HT-29 (cell line): ENCODE measurements around the gene DHRS1. TPM values are rescaled to one million over a fixed set of nuclear protein-coding genes. Genes with fewer than 3 reads are reported as not detected.
"Not testable (repeated sequence)": the region's sequence is repeated elsewhere in the genome, so short reads cannot be mapped to it uniquely, and the experiment has no call there.

Source experiments
- DNase-seq: peaks from one replicate; pipeline ENCODE4 v3.0.0-alpha.2; 2015; ENCODE audit warnings: low spot score
- total RNA-seq: library from RNA; depleted of rRNA; stranded (reverse); fragments of >200 nt; shearing (Covaris generic); gene quantifications from 2 replicates; pipeline ENCODE4 v1.2.3, GENCODE V29; 2014; rRNA removed

Gene DHRS1
- total RNA-seq, 1 experiment from 2014 or later: 19.7 TPM

DNA sequence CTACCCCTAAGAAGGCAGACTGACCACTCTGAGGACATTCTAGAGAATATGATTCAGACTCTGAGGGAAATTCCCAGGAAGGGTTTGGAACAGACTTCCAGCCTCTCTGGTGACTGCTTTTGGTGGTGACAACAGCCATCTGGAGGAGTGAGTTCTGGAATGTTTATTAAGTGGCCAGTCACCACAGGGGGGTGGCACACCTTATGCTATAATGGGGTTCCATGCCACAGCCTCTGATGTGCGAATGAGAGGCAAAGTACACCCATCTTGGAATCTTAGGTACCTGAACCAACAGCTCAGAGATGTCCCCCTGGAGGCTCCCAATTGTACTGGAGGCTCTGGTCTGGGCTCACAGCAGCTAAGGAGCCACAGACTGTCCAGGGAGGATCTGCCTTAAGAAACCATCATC is 47.7 kb downstream of the DHRS1 start:
- no peak for DNase-seq

DNA sequence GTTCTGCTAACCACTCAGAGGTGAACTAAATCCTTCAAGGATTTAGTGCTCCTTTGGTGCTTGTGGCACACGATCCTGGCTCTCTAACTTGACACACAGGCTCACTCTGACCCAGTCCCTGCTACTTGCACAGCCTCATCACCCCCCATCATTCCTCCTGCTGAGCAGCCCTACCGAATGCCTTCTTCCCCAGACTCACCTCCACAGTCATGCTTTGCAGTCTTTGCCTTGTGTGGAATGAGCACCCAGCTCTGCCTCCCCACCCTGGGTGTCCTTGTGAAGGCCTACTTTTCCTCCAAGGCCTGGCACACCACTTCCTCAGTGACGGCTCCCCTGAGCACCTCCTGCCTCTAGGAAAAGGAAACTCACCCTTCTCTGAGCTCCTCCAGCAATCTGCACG is 49.2 kb downstream of the DHRS1 start:
- DNase-seq: no peak

DNA sequence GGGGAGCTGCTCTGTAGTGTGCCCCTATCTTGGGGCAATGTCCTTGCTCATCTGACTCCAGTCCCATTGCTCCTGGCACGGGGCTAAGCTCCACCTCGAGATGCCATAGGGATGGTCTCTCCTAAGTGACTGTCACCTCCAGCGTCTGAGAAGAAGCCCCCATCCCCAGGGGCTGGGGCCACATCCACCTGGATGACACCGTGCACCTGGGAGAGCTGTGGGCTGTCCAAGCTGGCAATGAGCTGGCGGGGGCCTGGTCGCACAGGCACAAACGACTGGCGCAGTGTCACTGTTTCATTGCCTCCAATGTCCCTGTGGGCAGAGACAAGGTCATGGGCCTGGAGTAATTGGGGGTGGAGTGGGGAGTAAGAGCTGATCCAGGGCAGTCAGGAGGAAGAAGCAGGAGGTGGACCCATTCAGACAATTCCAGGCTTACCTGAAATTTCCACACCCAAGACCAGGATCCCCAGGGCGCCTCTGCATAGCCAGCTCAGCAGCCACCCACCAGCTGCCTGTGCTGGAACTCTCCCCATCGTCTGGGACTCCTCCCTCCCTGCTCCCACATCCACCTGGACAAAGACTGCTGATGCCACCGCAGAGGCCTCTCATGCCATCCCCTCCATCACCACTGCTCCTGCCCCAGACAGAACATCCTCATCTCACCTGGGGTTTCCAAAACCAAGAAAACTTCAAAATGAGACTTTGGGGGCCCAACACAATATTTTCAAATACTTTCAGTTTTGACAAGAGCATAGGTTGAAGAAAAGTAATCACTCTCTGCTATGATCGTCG is 50.2 kb downstream of the DHRS1 start:
- DNase-seq: no peak

DNA sequence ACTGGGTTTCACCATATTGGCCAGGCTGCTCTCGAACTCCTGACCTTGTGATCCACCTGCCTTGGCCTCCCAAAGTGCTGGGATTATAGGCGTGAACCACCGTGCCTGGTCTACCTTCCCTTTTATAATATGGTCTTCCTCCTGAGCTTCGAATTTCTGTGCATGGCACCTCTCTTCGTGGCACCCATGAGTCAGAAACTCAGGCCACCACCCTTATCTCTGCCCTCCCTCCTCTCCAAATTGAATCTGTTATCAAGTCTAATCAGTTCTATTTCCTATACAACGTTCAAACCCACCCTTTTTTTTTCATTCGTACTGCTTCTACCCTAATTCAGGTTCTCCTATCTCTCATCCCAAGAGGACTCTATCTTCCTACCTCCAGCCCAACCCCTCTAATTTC is 52.2 kb downstream of the DHRS1 start:
- no peak for DNase-seq

DNA sequence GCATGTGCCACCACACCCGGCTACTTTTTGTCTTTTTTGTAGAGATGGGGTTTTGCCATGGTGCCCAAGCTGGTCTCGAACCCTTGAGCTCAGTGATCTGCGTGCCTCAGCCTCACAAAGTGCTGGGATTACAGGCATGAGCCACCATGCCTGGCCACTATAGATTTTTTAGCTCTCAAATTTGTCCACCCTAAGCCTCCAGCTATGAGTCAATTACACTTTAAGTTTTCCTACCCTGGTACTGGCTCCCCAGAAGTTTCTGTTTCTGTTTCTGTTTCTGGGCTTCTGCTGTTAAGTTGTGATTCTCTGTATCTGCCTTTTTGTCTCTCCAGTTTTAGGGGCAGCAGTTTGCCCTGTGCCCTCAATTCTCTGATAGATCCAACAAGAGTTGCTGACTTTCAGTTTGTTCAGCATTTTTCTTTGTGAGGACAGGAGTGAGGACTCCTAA is 52.8 kb downstream of the DHRS1 start:
- DNase-seq: no peak

DNA sequence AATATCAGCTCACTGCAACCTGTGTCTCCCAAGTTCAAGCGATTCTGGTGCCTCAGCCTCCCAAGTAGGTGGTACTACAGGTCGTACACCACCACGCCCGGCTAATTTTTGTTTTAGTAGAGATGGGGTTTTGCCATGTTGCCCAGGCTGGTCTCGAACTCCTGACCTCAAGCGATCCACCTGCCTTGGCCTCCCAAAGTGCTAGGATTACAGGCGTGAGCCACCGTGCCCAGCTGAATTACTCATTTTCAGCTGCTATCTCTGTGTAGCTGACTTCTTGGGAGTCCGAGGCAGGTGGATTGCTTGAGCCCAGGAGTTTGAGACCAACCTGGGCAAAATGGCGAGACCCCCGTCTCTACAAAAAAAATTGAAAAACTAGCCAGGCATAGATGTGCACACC is 54.2 kb downstream of the DHRS1 start:
- DNase-seq: not testable (repeated sequence)

DNA sequence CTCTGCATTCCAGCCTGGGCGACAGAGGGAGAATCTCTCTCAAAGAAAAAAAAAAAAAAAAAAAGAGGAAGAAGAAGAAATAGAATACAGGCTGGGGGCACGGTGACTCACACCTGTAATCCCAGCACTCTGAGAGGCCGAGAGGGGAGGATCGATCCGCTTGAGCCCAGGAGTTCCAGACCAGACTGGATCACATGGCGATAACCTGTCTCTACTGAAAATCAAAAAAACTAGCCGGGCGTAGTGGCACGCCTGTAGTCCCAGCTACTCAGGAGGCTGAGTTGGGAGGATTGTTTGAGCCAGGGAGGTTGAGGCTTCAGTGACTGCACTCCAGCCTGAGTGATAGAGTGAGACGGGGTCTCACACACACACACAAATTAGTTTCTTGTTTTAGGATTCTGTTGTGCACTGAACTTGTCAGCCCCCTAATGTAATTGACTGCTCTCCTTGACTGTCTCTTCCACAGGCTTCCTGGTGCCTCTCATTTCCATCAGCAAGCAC is 56.2 kb downstream of the DHRS1 start:
- DNase-seq: no peak

DNA sequence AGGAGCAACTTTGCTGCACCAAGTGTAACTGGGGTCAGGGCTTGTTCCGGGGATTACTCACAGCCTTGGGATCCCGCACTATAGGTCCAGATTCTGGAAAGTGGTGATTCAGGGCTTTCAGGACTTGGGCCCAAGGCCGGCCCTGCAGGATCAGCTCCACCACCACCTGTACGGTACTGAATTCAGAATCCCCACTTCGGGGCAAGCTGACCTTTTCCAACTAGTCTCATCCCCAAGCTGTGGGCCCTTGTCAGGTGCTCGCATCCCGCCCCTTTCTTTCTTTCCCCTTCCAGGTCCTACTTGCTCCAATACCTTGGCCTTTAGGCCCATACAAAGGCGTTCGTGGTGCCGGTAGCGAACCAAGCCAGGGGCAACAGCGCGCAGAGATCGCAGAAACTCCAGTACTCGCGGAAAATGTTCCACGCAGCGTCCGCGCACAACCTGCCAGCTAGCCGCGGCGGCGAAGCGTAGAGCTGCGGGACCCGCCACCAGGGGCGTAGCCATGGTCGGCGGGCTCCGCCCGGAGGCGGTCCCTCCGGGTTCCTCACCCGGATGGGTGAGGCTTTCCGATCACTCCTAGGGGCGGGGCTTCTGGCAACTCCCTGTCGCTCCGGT is 57.6 kb downstream of the DHRS1 start:
- peak; percentile 85 for DNase-seq

Other genes starting within 250 kb of the DHRS1 start
- 1.1 TPM in 2 replicates for gene CARMIL3, start 247.8 kb downstream of the DHRS1 start, total RNA-seq
- gene CPNE6, start 228.2 kb downstream of the DHRS1 start, total RNA-seq: not detected in 2 replicates
- gene PCK2, start 205.5 kb downstream of the DHRS1 start, total RNA-seq: 30.5 and 36.1 TPM in 2 replicates
- gene DCAF11, start 185.0 kb downstream of the DHRS1 start, total RNA-seq: 75.8 and 81.2 TPM in 2 replicates
- 4.5 and 6.5 TPM in 2 replicates for gene NRL, start 184.8 kb downstream of the DHRS1 start, total RNA-seq
- 0.13 and 0.74 TPM in 2 replicates for gene FITM1, start 169.1 kb downstream of the DHRS1 start, total RNA-seq
- gene PSME1, start 163.6 kb downstream of the DHRS1 start, total RNA-seq: 164 and 172 TPM in 2 replicates
- 52.4 and 63.9 TPM in 2 replicates for gene EMC9, start 158.2 kb downstream of the DHRS1 start, total RNA-seq
- gene PSME2, start 153.2 kb downstream of the DHRS1 start, total RNA-seq: 175 and 210 TPM in 2 replicates
- 62.3 and 67.8 TPM in 2 replicates for gene RNF31, start 152.3 kb downstream of the DHRS1 start, total RNA-seq
- 49.6 and 69.8 TPM in 2 replicates for gene IRF9, start 138.5 kb downstream of the DHRS1 start, total RNA-seq
- 3.4 and 14.0 TPM in 2 replicates for gene REC8, start 127.7 kb downstream of the DHRS1 start, total RNA-seq
- gene IPO4, start 111.0 kb downstream of the DHRS1 start, total RNA-seq: 110 and 182 TPM in 2 replicates
- 41.4 and 44.4 TPM in 2 replicates for gene TM9SF1, start 104.3 kb downstream of the DHRS1 start, total RNA-seq
- gene TSSK4, start 94.1 kb downstream of the DHRS1 start, total RNA-seq: not detected in 2 replicates
- 18.8 and 26.4 TPM in 2 replicates for gene CHMP4A, start 86.3 kb downstream of the DHRS1 start, total RNA-seq
- gene MDP1, start 83.7 kb downstream of the DHRS1 start, total RNA-seq: 9.8 and 16.3 TPM in 2 replicates
- gene NEDD8, start 67.4 kb downstream of the DHRS1 start, total RNA-seq: 104 and 143 TPM in 2 replicates
- 37.3 and 40.6 TPM in 2 replicates for gene GMPR2, start 66.9 kb downstream of the DHRS1 start, total RNA-seq
- 29.1 and 35.9 TPM in 2 replicates for gene TINF2, start 57.2 kb downstream of the DHRS1 start, total RNA-seq
- gene TGM1, start 36.6 kb downstream of the DHRS1 start, total RNA-seq: 2.2 and 2.8 TPM in 2 replicates
- 32.1 and 34.4 TPM in 2 replicates for gene RABGGTA, start 28.2 kb downstream of the DHRS1 start, total RNA-seq
- 26.8 and 27.7 TPM in 2 replicates for gene NOP9, start 70 bp upstream of the DHRS1 start, total RNA-seq
- 0.31 and 2.3 TPM in 2 replicates for gene CIDEB, start 8.2 kb upstream of the DHRS1 start, total RNA-seq
- gene LTB4R2, start 10.4 kb upstream of the DHRS1 start, total RNA-seq: 13.3 and 16.5 TPM in 2 replicates
- 9.8 and 10.6 TPM in 2 replicates for gene LTB4R, start 11.7 kb upstream of the DHRS1 start, total RNA-seq
- 1.6 and 2.9 TPM in 2 replicates for gene ADCY4, start 35.3 kb upstream of the DHRS1 start, total RNA-seq
- 20.7 and 24.9 TPM in 2 replicates for gene RIPK3, start 40.2 kb upstream of the DHRS1 start, total RNA-seq
- 2.9 and 4.3 TPM in 2 replicates for gene NFATC4, start 68.4 kb upstream of the DHRS1 start, total RNA-seq
- 21.3 and 25.1 TPM in 2 replicates for gene NYNRIN, start 99.2 kb upstream of the DHRS1 start, total RNA-seq
- 0.70 and 2.5 TPM in 2 replicates for gene CBLN3, start 129.9 kb upstream of the DHRS1 start, total RNA-seq
- 60.6 and 72.2 TPM in 2 replicates for gene KHNYN, start 130.2 kb upstream of the DHRS1 start, total RNA-seq
- 25.5 and 32.6 TPM in 2 replicates for gene SDR39U1, start 143.0 kb upstream of the DHRS1 start, total RNA-seq
- not detected in 2 replicates for gene CMA1, start 208.5 kb upstream of the DHRS1 start, total RNA-seq